A673 (cell line): Measurements from ENCODE around the gene MVB12B. TPM values are rescaled to one million over a fixed set of nuclear protein-coding genes. Genes with fewer than 3 reads are reported as not detected.

Experiments used
- BruUV-seq: library from RNA; stranded (reverse); fragments of 400-500 nt; replicated peaks from 2 replicates; lab custom pipeline; 2021; lab: Mats Ljungman, UMichigan
- CTCF ChIA-PET: fragments of 300-600 bp; sonication (Branson Sonifier 250); formaldehyde crosslinking; loops from one replicate; lab custom pipeline; 2022; ENCODE audit warnings: antibody characterized with exemption; lab: Charles Lee
- POLR2A ChIA-PET: fragments of 300-600 bp; sonication (Branson Sonifier 250); formaldehyde crosslinking; loops from one replicate; lab custom pipeline; 2022; ENCODE audit warnings: antibody characterized with exemption; ENCODE audit not compliant: low non-redundant PET; lab: Charles Lee
- DNase-seq: peaks from one replicate; pipeline ENCODE4 v3.0.0-alpha.2; 2015; ENCODE audit warnings: low spot score
- H3K27ac ChIP-seq: fragments of 200-600 bp; sonication (generic); 2 replicates; pipeline ENCODE4 v1.5.1; 2016; ENCODE audit warnings: mixed run types, low read depth, mild to moderate bottlenecking, mixed read lengths, antibody characterized with exemption, low read length; ENCODE audit not compliant: poor library complexity, severe bottlenecking
- H3K27me3 ChIP-seq: fragments of 200-600 bp; sonication (generic); replicated peaks from 2 replicates; pipeline ENCODE4 v1.6.1; 2017; ENCODE audit warnings: mixed run types, low read depth, mild to moderate bottlenecking, mixed read lengths, antibody characterized with exemption, low read length; ENCODE audit not compliant: insufficient read depth, poor library complexity
- H3K36me3 ChIP-seq: fragments of 200-600 bp; sonication (generic); 2 replicates; pipeline ENCODE4 v1.6.1; 2016; ENCODE audit warnings: mixed run types, mild to moderate bottlenecking, mixed read lengths, antibody characterized with exemption, low read length; ENCODE audit not compliant: insufficient read depth, poor library complexity, severe bottlenecking
- H3K4me1 ChIP-seq: fragments of 200-600 bp; sonication (generic); 2 replicates; pipeline ENCODE4 v1.6.1; 2017; ENCODE audit warnings: mixed run types, mild to moderate bottlenecking, mixed read lengths, antibody characterized with exemption, low read length; ENCODE audit not compliant: insufficient read depth, poor library complexity, severe bottlenecking
- H3K4me3 ChIP-seq: fragments of 200-600 bp; sonication (generic); 2 replicates; pipeline ENCODE4 v1.5.1; 2016; ENCODE audit warnings: low read depth, mixed run types, mild to moderate bottlenecking, mixed read lengths, low read length; ENCODE audit not compliant: poor library complexity, severe bottlenecking
- H3K9me3 ChIP-seq: fragments of 200-600 bp; sonication (generic); 2 replicates; pipeline ENCODE4 v1.6.1; 2016; ENCODE audit warnings: mixed run types, low read depth, mild to moderate bottlenecking, mixed read lengths, antibody characterized with exemption, low read length; ENCODE audit not compliant: poor library complexity, severe bottlenecking
- EZH2 ChIP-seq: fragments of 200-600 bp; sonication (generic); IDR thresholded peaks from 2 replicates; pipeline ENCODE4 v1.6.1; 2017; ENCODE audit warnings: borderline replicate concordance, low read depth, mild to moderate bottlenecking, mixed read lengths, antibody characterized with exemption, low read length; ENCODE audit not compliant: poor library complexity, severe bottlenecking
- intact Hi-C: fragments of 100-400 bp; cut with micrococcal nuclease; formaldehyde crosslinking; loops from one replicate; pipeline ENCODE4 v1.10.0; 2022; ENCODE audit not compliant: unreplicated experiment
- total RNA-seq: library from RNA; stranded (reverse); gene quantifications from 2 replicates; pipeline ENCODE4 v1.2.3, GENCODE V29; 2021
- TF ChIP-seq, protein P1 (sequence below): fragments of 300-800, 200-600 bp; sonication (generic); conservative IDR thresholded peaks from 2 replicates; pipeline ENCODE4 v1.5.1; 2017; ENCODE audit warnings: low read depth, mild to moderate bottlenecking, antibody characterized with exemption, low read length, moderate library complexity, mixed read lengths

MVB12B gene
- total RNA-seq, 1 experiment from 2014 or later: 12.3 TPM

- CTCF ChIA-PET: no interaction called here
- TF ChIP-seq EZH2: no peak
- TF ChIP-seq, protein P1, sequence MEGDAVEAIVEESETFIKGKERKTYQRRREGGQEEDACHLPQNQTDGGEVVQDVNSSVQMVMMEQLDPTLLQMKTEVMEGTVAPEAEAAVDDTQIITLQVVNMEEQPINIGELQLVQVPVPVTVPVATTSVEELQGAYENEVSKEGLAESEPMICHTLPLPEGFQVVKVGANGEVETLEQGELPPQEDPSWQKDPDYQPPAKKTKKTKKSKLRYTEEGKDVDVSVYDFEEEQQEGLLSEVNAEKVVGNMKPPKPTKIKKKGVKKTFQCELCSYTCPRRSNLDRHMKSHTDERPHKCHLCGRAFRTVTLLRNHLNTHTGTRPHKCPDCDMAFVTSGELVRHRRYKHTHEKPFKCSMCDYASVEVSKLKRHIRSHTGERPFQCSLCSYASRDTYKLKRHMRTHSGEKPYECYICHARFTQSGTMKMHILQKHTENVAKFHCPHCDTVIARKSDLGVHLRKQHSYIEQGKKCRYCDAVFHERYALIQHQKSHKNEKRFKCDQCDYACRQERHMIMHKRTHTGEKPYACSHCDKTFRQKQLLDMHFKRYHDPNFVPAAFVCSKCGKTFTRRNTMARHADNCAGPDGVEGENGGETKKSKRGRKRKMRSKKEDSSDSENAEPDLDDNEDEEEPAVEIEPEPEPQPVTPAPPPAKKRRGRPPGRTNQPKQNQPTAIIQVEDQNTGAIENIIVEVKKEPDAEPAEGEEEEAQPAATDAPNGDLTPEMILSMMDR: no peak
- intact Hi-C loops: loop anchor here (10.0 kb wide), 1 partner anchor 209 kb away; no protein-coding TSS in a partner anchor
- Histone ChIP-seq H3K4me3 (no peak overlapping the region), H3K9me3 (no peaks in the 10 kb centered on the region), H3K4me1 (no peaks in the 10 kb centered on the region), H3K27me3 (no peaks in the 10 kb centered on the region), H3K27ac (no peak overlapping the region), H3K36me3 (no peaks in the 10 kb centered on the region)
- BruUV-seq: no TSS peak
- POLR2A ChIA-PET: no interaction called here
- no peak for DNase-seq
Measured at GRCh38 chr9:126496181-126496576, 169.6 kb downstream of the MVB12B start.

DNA sequence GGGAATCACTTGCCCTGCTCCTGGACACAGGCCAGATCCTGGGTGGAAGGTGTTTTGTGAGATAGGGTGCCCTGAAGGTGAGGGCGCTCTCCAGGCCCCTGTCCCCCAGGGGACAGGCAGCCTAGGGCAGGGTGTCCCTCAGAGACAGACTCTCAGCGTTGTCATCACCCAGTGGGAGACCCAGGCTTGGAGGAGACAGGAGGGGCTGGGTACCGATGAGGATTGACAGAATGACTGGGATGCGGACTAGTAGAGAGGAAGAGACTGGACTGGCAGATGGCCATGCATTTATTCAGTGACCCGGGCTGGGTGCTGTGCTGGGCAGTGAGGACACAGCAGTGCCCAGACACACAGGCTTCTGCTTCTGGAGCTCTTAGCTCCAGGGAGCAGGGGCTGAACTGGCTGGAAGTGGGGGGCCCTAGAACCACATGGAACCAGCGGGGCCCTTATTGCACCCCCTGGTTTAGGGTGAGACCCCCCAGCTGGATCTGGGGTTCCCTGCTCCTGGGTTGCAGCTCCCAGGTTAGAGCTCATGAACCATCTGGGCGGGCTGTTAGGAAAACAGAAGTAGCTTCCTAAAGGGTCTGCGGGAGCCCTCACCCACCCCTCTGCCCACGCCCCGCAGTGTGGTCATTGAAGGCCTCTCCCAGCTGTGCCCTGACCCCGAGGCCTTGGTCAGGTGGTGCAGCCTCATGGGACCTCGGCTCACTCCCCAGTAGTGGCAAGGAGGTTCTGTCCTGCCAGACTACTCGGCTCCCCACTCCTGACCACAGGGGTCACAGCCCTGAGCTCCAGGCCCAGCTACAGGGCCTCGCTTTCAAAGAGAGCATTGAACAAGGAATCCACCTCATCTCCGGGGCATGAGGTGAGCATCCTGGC lies 170.4 kb downstream of the MVB12B start:
- DNase-seq: no peak
- no TSS peak for BruUV-seq
- no peaks in the 10 kb centered on the region for H3K36me3 ChIP-seq
- no peak for TF ChIP-seq EZH2
- TF ChIP-seq, protein P1: no peak
- H3K27me3 ChIP-seq: no peaks in the 10 kb centered on the region
- intact Hi-C loops: loop anchor here (10.0 kb wide), 1 partner anchor 208 kb away; no protein-coding TSS in a partner anchor
- no peaks in the 10 kb centered on the region for H3K4me1 ChIP-seq
- ChIA-PET POLR2A (no interaction called here), CTCF (interaction anchor here (0.8 kb wide), 1 partner anchor 63 kb away, joined by 3 read pairs; no protein-coding TSS in a partner anchor)
- H3K9me3 ChIP-seq: no peaks in the 10 kb centered on the region
- no peak overlapping the region for H3K4me3 ChIP-seq
- H3K27ac ChIP-seq: no peak overlapping the region

GRCh38 chr9:126497660-126498275 lies 171.1 kb downstream of the MVB12B start:
- BruUV-seq: no TSS peak
- Histone ChIP-seq H3K4me3 (no peak overlapping the region), H3K4me1 (no peaks in the 10 kb centered on the region), H3K9me3 (no peaks in the 10 kb centered on the region), H3K36me3 (no peaks in the 10 kb centered on the region), H3K27me3 (no peaks in the 10 kb centered on the region), H3K27ac (no peak overlapping the region)
- POLR2A ChIA-PET: no interaction called here
- TF ChIP-seq, protein P1: no peak
- TF ChIP-seq EZH2: no peak
- intact Hi-C loops: loop anchor here (10.0 kb wide), 1 partner anchor 207 kb away; no protein-coding TSS in a partner anchor
- DNase-seq: no peak
- CTCF ChIA-PET: interaction anchor here (0.6 to 0.8 kb wide), 2 partner anchors 62 to 727 kb away, joined by 3 to 6 read pairs; no protein-coding TSS in a partner anchor
